ENCODE data around the gene RABGGTA.

The RABGGTA gene

GRCh38 chr14:24271834-24272263 is 452 bp upstream of the RABGGTA start:
- Histone ChIP-seq H3K36me3 (ENCODE audit: control insufficient read depth, low read length) (no peaks in the 10 kb centered on the region), H3K4me1 (ENCODE audit: control insufficient read depth, low read length) (peaks cover 40% of the 10 kb centered on the region), H3K4me2 (ENCODE audit: low read length) (peak overlapping the region; percentile 86), H3F3A (ENCODE audit: control insufficient read depth, insufficient read depth) (peaks cover 2% of the 10 kb centered on the region; the same call in 1 of the 2 replicates), H3K27me3 (ENCODE audit: control insufficient read depth, low read length) (no peaks in the 10 kb centered on the region), H3K4me3 (ENCODE audit: low read length) (peak overlapping the region; percentile 85), H3K9me2 (replicated peaks; ENCODE audit: control insufficient read depth, low read length) (no peaks in the 10 kb centered on the region), H3K79me2 (ENCODE audit: control insufficient read depth, low read length) (peaks cover 4% of the 10 kb centered on the region), H3K27ac (ENCODE audit: low read depth, low read length) (peak overlapping the region; percentile 34), H3K9me3 (ENCODE audit: control insufficient read depth, insufficient read depth, low read length) (no peaks in the 10 kb centered on the region), H4K20me1 (ENCODE audit: control insufficient read depth, insufficient read depth, low read depth, low read length) (no peaks in the 10 kb centered on the region)
- TF ChIP-seq CTCF (IDR thresholded peaks at IDR 0.05; ENCODE audit: low read depth, low read length, poor library complexity, severe bottlenecking) (no peak), EZH2phosphoT487 (IDR thresholded peaks at IDR 0.05; ENCODE audit: borderline replicate concordance, low read length) (no peak)

GRCh38 chr14:24270537-24271133 is 762 bp downstream of the RABGGTA start:
- peak overlapping the region; percentile 63 for H3K27ac ChIP-seq (ENCODE audit: low read depth, low read length)
- H3K4me2 ChIP-seq (ENCODE audit: low read length): peak overlapping the region; percentile 86
- H4K20me1 ChIP-seq (ENCODE audit: control insufficient read depth, insufficient read depth, low read depth, low read length): no peaks in the 10 kb centered on the region
- TF ChIP-seq CTCF (IDR thresholded peaks at IDR 0.05; ENCODE audit: low read depth, low read length, poor library complexity, severe bottlenecking) (no peak), EZH2phosphoT487 (IDR thresholded peaks at IDR 0.05; ENCODE audit: borderline replicate concordance, low read length) (no peak)
- no peaks in the 10 kb centered on the region for H3K36me3 ChIP-seq (ENCODE audit: control insufficient read depth, low read length)
- H3K79me2 ChIP-seq (ENCODE audit: control insufficient read depth, low read length): peaks cover 4% of the 10 kb centered on the region
- H3K27me3 ChIP-seq (ENCODE audit: control insufficient read depth, low read length): no peaks in the 10 kb centered on the region
- no peaks in the 10 kb centered on the region for H3K9me3 ChIP-seq (ENCODE audit: control insufficient read depth, insufficient read depth, low read length)
- no peaks in the 10 kb centered on the region for H3K9me2 ChIP-seq (replicated peaks; ENCODE audit: control insufficient read depth, low read length)
- H3K4me1 ChIP-seq (ENCODE audit: control insufficient read depth, low read length): peaks cover 39% of the 10 kb centered on the region
- H3K4me3 ChIP-seq (ENCODE audit: low read length): peak overlapping the region; percentile 85
- peaks cover 2% of the 10 kb centered on the region; the same call in 1 of the 2 replicates for H3F3A ChIP-seq (ENCODE audit: control insufficient read depth, insufficient read depth)

GRCh38 chr14:24269910-24270536 is 1.4 kb downstream of the RABGGTA start:
- H3K27ac ChIP-seq (ENCODE audit: low read depth, low read length): no peak overlapping the region

More at GRCh38 chr14:24269910-24270536, 1.4 kb downstream of the RABGGTA start:
- Histone ChIP-seq H4K20me1 (ENCODE audit: control insufficient read depth, insufficient read depth, low read depth, low read length) (no peaks in the 10 kb centered on the region), H3K36me3 (ENCODE audit: control insufficient read depth, low read length) (no peaks in the 10 kb centered on the region), H3K4me2 (ENCODE audit: low read length) (peak overlapping the region; percentile 86), H3K79me2 (ENCODE audit: control insufficient read depth, low read length) (peaks cover 4% of the 10 kb centered on the region), H3F3A (ENCODE audit: control insufficient read depth, insufficient read depth) (peaks cover 2% of the 10 kb centered on the region; the same call in 1 of the 2 replicates), H3K9me3 (ENCODE audit: control insufficient read depth, insufficient read depth, low read length) (no peaks in the 10 kb centered on the region), H3K4me3 (ENCODE audit: low read length) (peak overlapping the region; percentile 85), H3K9me2 (replicated peaks; ENCODE audit: control insufficient read depth, low read length) (no peaks in the 10 kb centered on the region), H3K27me3 (ENCODE audit: control insufficient read depth, low read length) (no peaks in the 10 kb centered on the region), H3K4me1 (ENCODE audit: control insufficient read depth, low read length) (peaks cover 36% of the 10 kb centered on the region)
- no peak for TF ChIP-seq CTCF (IDR thresholded peaks at IDR 0.05; ENCODE audit: low read depth, low read length, poor library complexity, severe bottlenecking)
- TF ChIP-seq EZH2phosphoT487 (IDR thresholded peaks at IDR 0.05; ENCODE audit: borderline replicate concordance, low read length): no peak
